Erythroblast (primary cell): ENCODE results near the gene ZNF91.

Experiments used
- GATA1 ChIP-seq: IDR thresholded peaks from 2 replicates; pipeline ENCODE4 v1.6.1; 2011; ENCODE audit warnings: low read depth, mild to moderate bottlenecking, control low read depth, low read length, moderate library complexity
- POLR2A ChIP-seq: IDR thresholded peaks from 2 replicates; pipeline ENCODE4 v1.6.1; 2011; ENCODE audit warnings: mild to moderate bottlenecking, low read length

GRCh38 chr19:23403052-23403451 lies 7.8 kb upstream of the ZNF91 start:
- TF ChIP-seq POLR2A (no peak), GATA1 (no peak)
